Panc1 (cell line): ENCODE measurements around the gene AFF4.

ENCODE experiments used
- CTCF ChIP-seq: fragments of 450-650 bp; IDR thresholded peaks from 2 replicates; pipeline ENCODE4 v1.5.1; 2017; ENCODE audit warnings: mild to moderate bottlenecking
- POLR2AphosphoS5 ChIP-seq: IDR thresholded peaks from 2 replicates; pipeline ENCODE4 v1.6.1; 2012; ENCODE audit warnings: mild to moderate bottlenecking, low read depth, low read length, moderate library complexity
- SIN3A ChIP-seq: IDR thresholded peaks from 2 replicates; pipeline ENCODE4 v1.6.1; 2012; ENCODE audit warnings: low read depth, mild to moderate bottlenecking, low read length, moderate library complexity, borderline replicate concordance; ENCODE audit not compliant: insufficient read depth
- TCF7L2 ChIP-seq: IDR thresholded peaks from 2 replicates; pipeline ENCODE4 v1.6.1; 2011; ENCODE audit warnings: mild to moderate bottlenecking, low read depth, low read length, inconsistent platforms
- TF ChIP-seq, protein P1 (sequence below), 2 experiments: IDR thresholded peaks; 2 replicates each; pipeline ENCODE4 v1.6.1; 2011 to 2012; ENCODE audit warnings: low read depth in 2 of 2, control low read depth in 1 of 2, low read length in 1 of 2, mild to moderate bottlenecking in 1 of 2, moderate library complexity in 1 of 2; ENCODE audit not compliant: insufficient read depth in 1 of 2

DNA sequence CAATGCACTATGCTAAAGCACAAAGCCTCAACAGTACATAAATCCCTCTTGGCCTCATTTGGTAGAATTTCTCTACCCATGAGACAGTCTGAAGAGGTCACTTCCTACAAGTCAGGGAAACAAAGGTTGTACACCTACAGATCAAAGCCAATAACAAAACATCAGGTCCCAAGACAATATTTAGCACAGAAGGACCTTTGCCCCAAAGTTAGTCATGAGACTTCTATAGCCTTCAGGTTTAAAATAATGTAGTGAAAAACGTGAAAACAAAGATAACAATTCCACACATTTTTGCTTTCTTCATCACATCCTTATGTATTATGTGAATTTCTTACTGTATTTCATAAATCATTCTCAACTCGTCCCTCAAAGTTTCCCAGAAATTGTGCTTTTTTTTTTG is 15.8 kb downstream of the AFF4 start:
- no peak for TF ChIP-seq CTCF
- no peak for TF ChIP-seq POLR2AphosphoS5
- TF ChIP-seq, protein P1, sequence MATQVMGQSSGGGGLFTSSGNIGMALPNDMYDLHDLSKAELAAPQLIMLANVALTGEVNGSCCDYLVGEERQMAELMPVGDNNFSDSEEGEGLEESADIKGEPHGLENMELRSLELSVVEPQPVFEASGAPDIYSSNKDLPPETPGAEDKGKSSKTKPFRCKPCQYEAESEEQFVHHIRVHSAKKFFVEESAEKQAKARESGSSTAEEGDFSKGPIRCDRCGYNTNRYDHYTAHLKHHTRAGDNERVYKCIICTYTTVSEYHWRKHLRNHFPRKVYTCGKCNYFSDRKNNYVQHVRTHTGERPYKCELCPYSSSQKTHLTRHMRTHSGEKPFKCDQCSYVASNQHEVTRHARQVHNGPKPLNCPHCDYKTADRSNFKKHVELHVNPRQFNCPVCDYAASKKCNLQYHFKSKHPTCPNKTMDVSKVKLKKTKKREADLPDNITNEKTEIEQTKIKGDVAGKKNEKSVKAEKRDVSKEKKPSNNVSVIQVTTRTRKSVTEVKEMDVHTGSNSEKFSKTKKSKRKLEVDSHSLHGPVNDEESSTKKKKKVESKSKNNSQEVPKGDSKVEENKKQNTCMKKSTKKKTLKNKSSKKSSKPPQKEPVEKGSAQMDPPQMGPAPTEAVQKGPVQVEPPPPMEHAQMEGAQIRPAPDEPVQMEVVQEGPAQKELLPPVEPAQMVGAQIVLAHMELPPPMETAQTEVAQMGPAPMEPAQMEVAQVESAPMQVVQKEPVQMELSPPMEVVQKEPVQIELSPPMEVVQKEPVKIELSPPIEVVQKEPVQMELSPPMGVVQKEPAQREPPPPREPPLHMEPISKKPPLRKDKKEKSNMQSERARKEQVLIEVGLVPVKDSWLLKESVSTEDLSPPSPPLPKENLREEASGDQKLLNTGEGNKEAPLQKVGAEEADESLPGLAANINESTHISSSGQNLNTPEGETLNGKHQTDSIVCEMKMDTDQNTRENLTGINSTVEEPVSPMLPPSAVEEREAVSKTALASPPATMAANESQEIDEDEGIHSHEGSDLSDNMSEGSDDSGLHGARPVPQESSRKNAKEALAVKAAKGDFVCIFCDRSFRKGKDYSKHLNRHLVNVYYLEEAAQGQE (IDR thresholded peaks at IDR 0.05; ENCODE audit: insufficient read depth in 1 of 2, low read depth in 2 of 2, low read length in 1 of 2): no peak
- TF ChIP-seq SIN3A: no peak
- TF ChIP-seq TCF7L2: no peak
